T-cell (primary cell): Measurements from ENCODE around the gene AP3D1. TPM values are rescaled to one million over a fixed set of nuclear protein-coding genes. Genes with fewer than 3 reads are reported as not detected.

Source experiments
- total RNA-seq, 35 experiments: library from RNA in 6 of 35; stranded (reverse) in 6 of 35; fragments of 120-200 nt in 1 of 35; gene quantifications; one replicate each; pipeline versions ENCODE4 v1.2.1 to v1.2.4 and lab custom pipeline; 2013 to 2026

Gene AP3D1
- total RNA-seq, 5 donors from 2014 or later (not counting 1 experiment from before 2014, with no cell fraction given), result 78.6 to 91.5 (median 86.7) TPM

Other genes with a start within 250 kb of the AP3D1 start
- gene ADAT3, start 246.2 kb downstream of the AP3D1 start, total RNA-seq, result 10 to 100 TPM in 1 of 5 donors, 1 to 10 TPM in 4; 6.0 to 16.1 (median 7.7) TPM
- gene SCAMP4, start 246.2 kb downstream of the AP3D1 start, total RNA-seq, result 10 to 100 TPM; 24.8 to 49.2 (median 27.5) TPM
- 100 to 1,000 TPM; 104 to 181 (median 161) TPM for gene CSNK1G2, start 210.4 kb downstream of the AP3D1 start, total RNA-seq
- 10 to 100 TPM; 52.2 to 79.8 (median 73.6) TPM for gene BTBD2, start 135.9 kb downstream of the AP3D1 start, total RNA-seq
- gene MKNK2, start 100.3 kb downstream of the AP3D1 start, total RNA-seq, result 100 to 1,000 TPM; 196 to 242 (median 234) TPM
- gene MOB3A, start 55.2 kb downstream of the AP3D1 start, total RNA-seq, result 100 to 1,000 TPM in 4 of 5 donors, 10 to 100 TPM in 1; 98.6 to 162 (median 142) TPM
- 10 to 100 TPM; 14.0 to 23.5 (median 19.7) TPM for gene IZUMO4, start 54.7 kb downstream of the AP3D1 start, total RNA-seq
- 10 to 100 TPM; 33.4 to 39.3 (median 38.4) TPM for gene DOT1L, start 12.4 kb upstream of the AP3D1 start, total RNA-seq
- 10 to 100 TPM; 38.3 to 87.0 (median 80.4) TPM for gene PLEKHJ1, start 84.8 kb upstream of the AP3D1 start, total RNA-seq
- 100 to 1,000 TPM; 130 to 172 (median 161) TPM for gene SF3A2, start 85.3 kb upstream of the AP3D1 start, total RNA-seq
- 10 to 100 TPM in 2 of 5 donors, 1 to 10 TPM in 3; 2.1 to 13.5 (median 5.3) TPM for gene AMH, start 97.8 kb upstream of the AP3D1 start, total RNA-seq
- gene JSRP1, start 104.9 kb upstream of the AP3D1 start, total RNA-seq, result 1 to 10 TPM in 2 of 5 donors, under 1 TPM in 2, not detected in 1; 0.42 to 1.5 (median 1.0) TPM
- under 1 TPM in 3 of 5 donors, not detected in 2; 0.22 to 0.49 (median 0.30) TPM for gene PEAK3, start 130.6 kb upstream of the AP3D1 start, total RNA-seq
- 1 to 10 TPM in 2 of 5 donors, under 1 TPM in 3; 0.23 to 1.7 (median 0.99) TPM for gene LINGO3, start 156.6 kb upstream of the AP3D1 start, total RNA-seq
- 100 to 1,000 TPM in 3 of 5 donors, 10 to 100 TPM in 2; 86.7 to 127 (median 107) TPM for gene LSM7, start 177.0 kb upstream of the AP3D1 start, total RNA-seq
- 100 to 1,000 TPM in 4 of 5 donors, 10 to 100 TPM in 1; 96.5 to 173 (median 133) TPM for gene SPPL2B, start 177.1 kb upstream of the AP3D1 start, total RNA-seq
- gene TMPRSS9, start 208.7 kb upstream of the AP3D1 start, total RNA-seq, result not detected